ENCODE measurements around the gene CHTF18. TPM values are rescaled to one million over a fixed set of nuclear protein-coding genes. Genes with fewer than 3 reads are reported as not detected.

Gene CHTF18
- total and polyA plus RNA-seq, 10 of the 15 experiments (the other 5 are each of a cell fraction or from before 2014, with no cell fraction given): 1.6 to 87.8 (median 19.4) TPM

GRCh38 chr16:830871-831570 is 42.6 kb downstream of the CHTF18 start:
- Histone ChIP-seq H3K27me3 (replicated peaks in 1 of 2; ENCODE audit: control insufficient read depth in 2 of 2, insufficient read depth in 2 of 2, low read length in 1 of 2) (no peaks in the 10 kb centered on the region), H3K4me3 (no peak overlapping the region), H2AFZ (ENCODE audit: control insufficient read depth, low read depth, low read length) (no peak overlapping the region), H3K9me3 (replicated peaks; ENCODE audit: control insufficient read depth, insufficient read depth, low read length) (no peaks in the 10 kb centered on the region; the same call in 2 of the 3 replicates), H3K4me2 (ENCODE audit: control insufficient read depth, insufficient read depth) (no peak overlapping the region), H3K79me2 (ENCODE audit: control insufficient read depth, insufficient read depth, low read length) (no peaks in the 10 kb centered on the region), H4K20me1 (ENCODE audit: control insufficient read depth, insufficient read depth) (no peaks in the 10 kb centered on the region), H3K4me1 (ENCODE audit: control insufficient read depth, insufficient read depth, low read length) (no peaks in the 10 kb centered on the region), H3K36me3 (ENCODE audit: control insufficient read depth in 2 of 2, insufficient read depth in 2 of 2, low read length in 1 of 2) (no peaks in the 10 kb centered on the region), H3K27ac (ENCODE audit: control insufficient read depth, insufficient read depth) (no peak overlapping the region), H3K9ac (ENCODE audit: control insufficient read depth, insufficient read depth, low read length) (no peak overlapping the region)
- SMC1A ChIA-PET (ENCODE audit: uncharacterized antibody, unreplicated experiment): no interaction called here
- FAIRE-seq (no peak), ATAC-seq (no peak), DNase-seq (ENCODE audit: low read depth, low spot score) (no peak)
- BruUV-seq (replicated peaks): no TSS peak
- CTCF ChIA-PET: no interaction called here
- POLR2A ChIA-PET: no interaction called here
- RAD21 ChIA-PET (ENCODE audit: unreplicated experiment): no interaction called here
- 27% methylated on average over 24 of the region's 24 CpGs for WGBS (ENCODE audit: insufficient coverage, insufficient replicate concordance, low lambda C conversion rate, missing lambda C conversion rate)
- in situ Hi-C loops (cut with MboI) (no loop called here), intact Hi-C loops (cut with micrococcal nuclease; ENCODE audit: unreplicated experiment) (no loop called here)
- no peak for TF ChIP-seq ZNF217 (IDR thresholded peaks at IDR 0.05)
- no peak for TF ChIP-seq SPI1 (IDR thresholded peaks at IDR 0.05; ENCODE audit: borderline replicate concordance, insufficient read depth, low read depth, low read length)
- TF ChIP-seq CEBPZ (IDR thresholded peaks at IDR 0.05; ENCODE audit: low read depth, low read length): no peak
- no peak for TF ChIP-seq PAX5 (IDR thresholded peaks at IDR 0.05; ENCODE audit: borderline replicate concordance, low read depth, low read length)
- TF ChIP-seq MYC (IDR thresholded peaks at IDR 0.05; ENCODE audit: insufficient read depth, insufficient read length, insufficient replicate concordance, low read length, severe bottlenecking): no peak
- no peak for TF ChIP-seq ZBED1 (IDR thresholded peaks at IDR 0.05; ENCODE audit: borderline replicate concordance)
- no peak for TF ChIP-seq KAT2A (conservative IDR thresholded peaks at IDR 0.05; ENCODE audit: control insufficient read depth, low read depth, low read length)
- TF ChIP-seq SREBF2 (IDR thresholded peaks at IDR 0.05; ENCODE audit: low read length): no peak
- no peak for TF ChIP-seq BRCA1 (IDR thresholded peaks at IDR 0.05; ENCODE audit: low read depth, low read length)
- TF ChIP-seq ZBTB40 (IDR thresholded peaks at IDR 0.05; ENCODE audit: borderline replicate concordance): no peak
- TF ChIP-seq NR2F1 (conservative IDR thresholded peaks at IDR 0.05): no peak
- no peak for TF ChIP-seq YBX1 (IDR thresholded peaks at IDR 0.05)
- no peak for TF ChIP-seq SREBF1 (IDR thresholded peaks at IDR 0.05; ENCODE audit: low read length)
- TF ChIP-seq ZSCAN29 (IDR thresholded peaks at IDR 0.05): no peak
- TF ChIP-seq CHD2 (IDR thresholded peaks at IDR 0.05; ENCODE audit: borderline replicate concordance, low read depth, low read length): no peak

All from GM12878 (cell line).